Chondrocyte (in vitro differentiated cells): ENCODE results near the gene ZNF710. TPM values are rescaled to one million over a fixed set of nuclear protein-coding genes. Genes with fewer than 3 reads are reported as not detected.

ENCODE experiments used
- DNase-seq: peaks from one replicate; pipeline ENCODE4 v3.0.0; 2021; ENCODE audit warnings: mixed read lengths, low spot score
- H3K27ac Mint-ChIP-seq: one replicate; pipeline ENCODE4 v1.8.0; 2021; ENCODE audit warnings: mild to moderate bottlenecking, moderate library complexity, mixed read lengths; ENCODE audit not compliant: unreplicated experiment
- H3K27me3 Mint-ChIP-seq: 2 replicates; pipeline ENCODE4 v1.8.0; 2021; ENCODE audit warnings: low read depth, mixed read lengths
- H3K36me3 Mint-ChIP-seq: 2 replicates; pipeline ENCODE4 v1.8.0; 2021; ENCODE audit warnings: low read depth, mixed read lengths
- H3K4me1 Mint-ChIP-seq: 2 replicates; pipeline ENCODE4 v1.8.0; 2021; ENCODE audit warnings: low read depth, mild to moderate bottlenecking, mixed read lengths
- H3K4me3 Mint-ChIP-seq: one replicate; pipeline ENCODE4 v1.8.0; 2021; ENCODE audit warnings: mild to moderate bottlenecking, moderate library complexity, mixed read lengths; ENCODE audit not compliant: unreplicated experiment
- H3K9me3 Mint-ChIP-seq: 2 replicates; pipeline ENCODE4 v1.8.0; 2021; ENCODE audit warnings: low read depth, mixed read lengths
- CTCF ChIP-seq: fragments of 200-600 bp; sonication (generic); IDR thresholded peaks from 2 replicates; pipeline ENCODE4 v1.5.0; 2021; ENCODE audit warnings: antibody characterized with exemption, mild to moderate bottlenecking, moderate library complexity
- total RNA-seq: library from RNA; stranded (reverse); gene quantifications from 3 replicates; pipeline ENCODE4 v1.2.1, GENCODE V29; 2021

ZNF710 gene
- total RNA-seq, 1 donor from 2014 or later = 12.9 TPM

GRCh38 chr15:90095521-90095959, 94.4 kb downstream of the ZNF710 start:
- Mint-ChIP-seq H3K4me3 (no peak overlapping the region), H3K9me3 (no peaks in the 10 kb centered on the region), H3K4me1 (peaks cover 61% of the 10 kb centered on the region), H3K36me3 (peaks cover 8% of the 10 kb centered on the region), H3K27me3 (no peaks in the 10 kb centered on the region), H3K27ac (peak overlapping the region; percentile 45)
- no peak for DNase-seq
- no peak for TF ChIP-seq CTCF

- DNase-seq = no peak
- TF ChIP-seq CTCF = no peak
- Mint-ChIP-seq H3K36me3 (no peaks in the 10 kb centered on the region), H3K27me3 (no peaks in the 10 kb centered on the region), H3K4me3 (peak overlapping the region; percentile 23), H3K27ac (peak overlapping the region; percentile 95), H3K9me3 (no peaks in the 10 kb centered on the region), H3K4me1 (peaks cover 66% of the 10 kb centered on the region)
These were observed 96.4 kb downstream of the ZNF710 start for GRCh38 chr15:90097475-90097874.

GRCh38 chr15:90099072-90099867, 98.1 kb downstream of the ZNF710 start:
- H3K4me3 Mint-ChIP-seq = peak overlapping the region; percentile 82
- no peak for DNase-seq
- H3K4me1 Mint-ChIP-seq = peaks cover 74% of the 10 kb centered on the region
- H3K9me3 Mint-ChIP-seq = no peaks in the 10 kb centered on the region
- H3K36me3 Mint-ChIP-seq = no peaks in the 10 kb centered on the region
- no peak for TF ChIP-seq CTCF
- H3K27ac Mint-ChIP-seq = peak overlapping the region; percentile 95
- no peaks in the 10 kb centered on the region for H3K27me3 Mint-ChIP-seq

GRCh38 chr15:90099868-90100831, 99.0 kb downstream of the ZNF710 start:
- Mint-ChIP-seq H3K9me3 (no peaks in the 10 kb centered on the region), H3K27me3 (no peaks in the 10 kb centered on the region), H3K4me1 (peaks cover 71% of the 10 kb centered on the region), H3K36me3 (no peaks in the 10 kb centered on the region), H3K27ac (peak overlapping the region; percentile 95), H3K4me3 (peak overlapping the region; percentile 82)
- TF ChIP-seq CTCF = no peak
- DNase-seq = no peak
